Transverse colon (tissue), 3 donors: Measurements from ENCODE around the gene SERBP1.

Source experiments
- CTCF ChIP-seq, 5 experiments: fragments of 200-600 bp in 3 of 5; fragments of 450-650 bp in 2 of 5; sonication (generic) in 3 of 5; IDR thresholded peaks; 1 replicate in 2 of 5; 2 replicates in 3 of 5; pipeline ENCODE4 v1.5.1; 2016 to 2017; ENCODE audit warnings: antibody characterized with exemption in 5 of 5, inconsistent platforms in 3 of 5, mild to moderate bottlenecking in 2 of 5, moderate library complexity in 1 of 5
- POLR2A ChIP-seq: fragments of 450-650 bp; IDR thresholded peaks from one replicate; pipeline ENCODE4 v1.6.1; 2016; ENCODE audit warnings: antibody characterized with exemption, mild to moderate bottlenecking, moderate library complexity

- TF ChIP-seq POLR2A (no peak), CTCF (IDR thresholded peaks at IDR 0.05) (no peak)
Observed at GRCh38 chr1:67458663-67459062, 28.5 kb upstream of the SERBP1 start.
